ES-I3 (cell line): ENCODE results near the gene SH3RF2.

Source experiments
- H3K36me3 ChIP-seq: 2 replicates; pipeline ENCODE4 v1.6.1; 2013; ENCODE audit warnings: mild to moderate bottlenecking, low read length, control low read depth, moderate library complexity; ENCODE audit not compliant: insufficient read depth
- H3K4me1 ChIP-seq: 2 replicates; pipeline ENCODE4 v1.6.1; 2013; ENCODE audit warnings: mild to moderate bottlenecking, control low read depth, low read length; ENCODE audit not compliant: insufficient read depth
- H3K9ac ChIP-seq: 2 replicates; pipeline ENCODE4 v1.6.1; 2013; ENCODE audit warnings: low read depth, mild to moderate bottlenecking, low read length, moderate library complexity
- H3K9me3 ChIP-seq: 2 replicates; pipeline ENCODE4 v1.6.1; 2013; ENCODE audit warnings: mild to moderate bottlenecking, low read length, moderate library complexity; ENCODE audit not compliant: control insufficient read depth, insufficient read depth

Gene SH3RF2

DNA sequence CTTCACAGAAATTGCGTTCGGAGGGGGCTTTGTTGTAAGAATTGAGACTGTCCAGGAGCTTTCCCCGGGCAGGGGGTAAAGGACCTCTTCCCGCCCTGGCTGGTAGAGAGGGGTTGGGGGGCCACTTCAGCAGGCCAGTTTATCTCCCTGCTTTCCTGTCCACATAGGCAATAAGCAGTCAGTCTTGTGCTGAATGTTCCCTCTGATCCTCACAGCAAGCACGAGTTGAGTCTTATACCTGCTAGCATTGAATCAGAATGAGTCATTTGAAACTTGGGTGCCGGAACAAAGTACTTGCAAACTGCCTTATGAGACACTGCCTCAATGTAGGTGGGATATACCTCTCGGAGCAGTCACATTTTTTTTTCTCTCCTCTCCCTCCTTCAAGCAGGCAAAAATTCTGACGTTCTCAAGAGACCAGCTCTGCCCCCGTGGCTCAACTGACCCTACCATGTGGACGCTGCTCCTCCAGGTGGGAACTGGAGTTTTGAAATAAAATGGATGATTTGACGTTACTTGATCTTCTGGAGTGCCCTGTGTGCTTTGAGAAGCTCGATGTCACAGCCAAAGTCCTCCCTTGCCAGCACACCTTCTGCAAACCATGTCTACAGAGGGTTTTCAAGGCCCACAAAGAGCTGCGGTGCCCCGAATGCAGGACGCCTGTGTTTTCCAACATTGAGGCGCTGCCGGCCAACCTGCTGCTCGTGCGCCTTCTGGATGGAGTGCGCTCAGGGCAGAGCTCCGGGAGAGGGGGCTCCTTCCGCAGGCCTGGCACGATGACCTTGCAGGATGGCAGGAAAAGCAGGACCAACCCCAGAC is 1.3 kb downstream of the SH3RF2 start:
- peak overlapping the region; percentile 71 for H3K9ac ChIP-seq
- H3K4me1 ChIP-seq: peaks cover 37% of the 10 kb centered on the region
- no peaks in the 10 kb centered on the region for H3K36me3 ChIP-seq
- H3K9me3 ChIP-seq: no peaks in the 10 kb centered on the region

DNA sequence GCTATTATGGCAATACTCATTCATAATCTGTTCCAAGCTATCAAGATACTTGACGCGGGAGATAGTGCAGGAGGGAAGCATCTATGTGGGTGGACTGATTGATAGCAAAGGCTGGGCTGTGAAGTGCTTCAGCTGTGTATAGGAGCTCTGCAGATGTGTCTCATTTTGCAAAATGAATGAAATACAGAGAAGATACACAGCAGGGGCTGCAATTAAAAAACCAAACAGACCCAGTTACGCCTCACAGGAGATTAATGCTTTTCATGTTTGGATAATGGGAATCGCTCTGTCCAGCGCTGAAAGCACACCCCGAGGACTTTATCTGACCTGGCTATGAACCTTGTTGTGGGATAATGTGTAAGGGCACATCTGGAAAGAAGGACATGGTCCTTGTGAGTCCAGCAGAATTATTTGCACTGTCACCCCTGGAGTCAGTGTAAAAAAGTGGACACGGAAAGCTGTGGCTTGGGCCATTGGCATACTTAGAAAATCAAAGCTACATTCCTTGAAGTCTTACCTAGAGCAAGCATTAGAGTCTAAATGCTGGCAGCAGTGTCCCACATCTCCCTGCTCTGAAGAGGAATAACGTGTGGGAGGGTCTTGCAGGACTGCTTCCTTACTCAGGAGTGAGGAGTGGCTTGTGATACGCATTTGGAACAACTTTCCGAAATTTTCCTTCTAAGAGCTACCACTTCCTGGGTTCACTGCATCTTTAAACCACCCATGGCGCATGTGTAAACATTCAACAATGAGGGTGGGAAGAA is 2.6 kb downstream of the SH3RF2 start:
- Histone ChIP-seq H3K9me3 (no peaks in the 10 kb centered on the region), H3K9ac (peak overlapping the region; percentile 71), H3K36me3 (no peaks in the 10 kb centered on the region), H3K4me1 (peaks cover 37% of the 10 kb centered on the region)

DNA sequence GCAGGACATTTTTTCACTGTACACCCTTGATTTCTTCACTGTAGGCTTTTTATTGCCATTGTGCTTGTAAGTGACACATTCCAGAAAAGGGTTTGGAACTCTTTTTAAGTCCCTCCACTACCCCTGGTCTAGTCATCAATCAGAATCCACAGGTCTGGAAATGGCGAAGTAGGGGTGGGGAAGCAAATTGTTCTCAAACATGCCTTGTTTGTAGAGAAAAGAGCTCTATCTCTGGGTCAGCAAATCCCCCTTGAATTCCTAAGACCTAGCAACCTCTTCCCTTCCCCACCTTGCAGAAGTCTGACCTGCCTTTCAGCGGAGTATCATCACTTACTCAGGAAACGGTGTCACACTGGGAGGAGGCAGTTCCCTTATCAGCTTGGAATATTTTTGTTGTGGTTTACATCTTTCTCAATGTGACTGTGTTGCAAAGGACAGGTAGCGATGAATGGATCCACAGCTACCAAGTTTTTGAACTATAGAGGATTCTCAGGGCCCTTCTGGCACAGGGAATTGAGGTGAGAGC is 3.2 kb downstream of the SH3RF2 start:
- no peaks in the 10 kb centered on the region for H3K36me3 ChIP-seq
- H3K4me1 ChIP-seq: peaks cover 37% of the 10 kb centered on the region
- no peaks in the 10 kb centered on the region for H3K9me3 ChIP-seq
- peak overlapping the region; percentile 71; the same call in 1 of the 2 replicates for H3K9ac ChIP-seq

DNA sequence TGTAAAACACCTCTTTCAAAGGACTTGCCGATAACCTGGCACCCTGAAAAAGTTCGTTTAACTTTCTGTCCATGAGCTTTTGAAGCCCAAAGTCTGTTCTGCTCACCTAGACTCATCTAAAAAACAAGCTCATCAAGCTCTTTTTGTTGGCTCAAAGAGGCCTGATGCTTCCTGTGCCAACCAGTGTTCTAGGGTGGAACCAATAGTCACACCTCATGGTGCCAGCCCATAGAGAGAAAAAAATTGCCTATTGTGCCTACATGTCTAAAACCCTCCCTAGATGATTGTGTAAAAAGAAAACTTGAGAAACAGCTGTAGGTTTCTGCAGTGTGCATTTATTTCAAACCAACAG is 4.7 kb downstream of the SH3RF2 start:
- H3K4me1 ChIP-seq: peaks cover 31% of the 10 kb centered on the region
- H3K9me3 ChIP-seq: no peaks in the 10 kb centered on the region
- no peak overlapping the region for H3K9ac ChIP-seq
- H3K36me3 ChIP-seq: no peaks in the 10 kb centered on the region

DNA sequence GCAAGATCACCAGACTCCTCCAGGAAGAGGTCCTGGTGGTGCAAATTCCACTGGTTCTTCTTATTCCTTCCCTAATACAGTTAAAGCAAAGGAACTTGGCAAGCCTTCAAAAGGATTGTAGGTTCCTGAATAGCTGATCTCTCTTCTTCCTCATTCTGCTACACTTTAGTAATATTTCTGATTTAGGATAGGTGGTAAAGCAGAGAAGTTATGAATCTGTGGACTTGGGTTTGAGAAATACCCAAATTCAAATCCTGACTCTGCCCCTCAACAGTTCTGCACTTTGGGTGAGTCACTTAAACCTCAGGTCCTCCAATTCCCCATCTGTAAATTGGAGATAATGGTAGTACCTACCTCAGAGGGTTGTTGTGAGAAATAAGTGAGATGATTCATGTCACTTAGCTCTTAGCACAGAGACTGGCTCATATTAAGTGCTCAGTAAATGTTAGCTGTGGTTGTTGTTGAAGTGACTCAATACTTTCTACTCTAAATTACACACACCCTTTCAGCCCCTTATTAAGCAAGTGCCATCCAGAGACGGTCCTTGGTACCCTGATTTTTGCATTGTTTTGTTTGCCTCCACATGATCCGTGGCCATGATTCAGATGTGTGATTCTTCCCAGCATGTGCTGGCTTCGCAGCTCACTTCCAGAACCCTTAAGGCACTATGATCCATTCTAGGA is 5.2 kb downstream of the SH3RF2 start:
- Histone ChIP-seq H3K9ac (no peak overlapping the region), H3K36me3 (no peaks in the 10 kb centered on the region), H3K9me3 (no peaks in the 10 kb centered on the region), H3K4me1 (peaks cover 30% of the 10 kb centered on the region)

DNA sequence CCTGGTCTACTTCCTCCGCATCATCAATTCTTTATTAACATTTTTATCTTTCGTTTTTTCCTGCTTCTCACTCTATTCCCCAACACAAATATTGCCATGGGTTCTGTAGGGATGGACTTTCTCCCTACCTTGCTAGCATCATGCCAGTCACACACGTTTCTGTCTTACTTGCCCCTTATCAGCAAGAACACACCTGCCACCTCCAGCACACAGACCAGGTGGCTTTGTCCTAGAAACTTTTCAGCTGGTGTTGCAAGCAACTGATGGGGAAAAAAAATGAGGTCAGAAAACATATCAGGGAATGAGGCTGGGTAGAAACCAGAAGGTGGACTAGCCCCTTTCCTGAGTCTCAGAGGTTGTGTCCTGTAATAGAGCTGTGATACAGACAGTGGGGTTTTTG is 5.8 kb downstream of the SH3RF2 start:
- Histone ChIP-seq H3K9ac (no peak overlapping the region), H3K9me3 (no peaks in the 10 kb centered on the region), H3K4me1 (peaks cover 25% of the 10 kb centered on the region), H3K36me3 (no peaks in the 10 kb centered on the region)

DNA sequence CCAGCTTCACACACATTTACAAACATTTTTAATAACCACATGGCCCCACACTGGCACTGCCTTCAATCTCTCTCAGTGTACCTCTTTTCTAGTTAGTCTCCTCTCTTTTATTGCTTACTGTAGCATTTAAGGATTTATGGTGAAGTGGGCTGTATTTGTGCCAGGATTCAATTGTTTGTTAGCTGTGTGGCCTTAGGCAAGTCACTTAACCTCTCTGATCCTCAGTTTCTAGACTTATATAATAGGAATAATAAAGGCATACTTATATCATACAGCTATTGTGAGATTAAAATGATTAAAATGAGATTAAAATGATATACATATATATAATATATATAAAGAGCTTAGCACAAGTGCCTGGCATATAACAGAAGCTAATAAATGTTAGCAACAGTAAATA is 6.4 kb downstream of the SH3RF2 start:
- Histone ChIP-seq H3K4me1 (peaks cover 21% of the 10 kb centered on the region), H3K36me3 (no peaks in the 10 kb centered on the region), H3K9me3 (no peaks in the 10 kb centered on the region), H3K9ac (no peak overlapping the region)

DNA sequence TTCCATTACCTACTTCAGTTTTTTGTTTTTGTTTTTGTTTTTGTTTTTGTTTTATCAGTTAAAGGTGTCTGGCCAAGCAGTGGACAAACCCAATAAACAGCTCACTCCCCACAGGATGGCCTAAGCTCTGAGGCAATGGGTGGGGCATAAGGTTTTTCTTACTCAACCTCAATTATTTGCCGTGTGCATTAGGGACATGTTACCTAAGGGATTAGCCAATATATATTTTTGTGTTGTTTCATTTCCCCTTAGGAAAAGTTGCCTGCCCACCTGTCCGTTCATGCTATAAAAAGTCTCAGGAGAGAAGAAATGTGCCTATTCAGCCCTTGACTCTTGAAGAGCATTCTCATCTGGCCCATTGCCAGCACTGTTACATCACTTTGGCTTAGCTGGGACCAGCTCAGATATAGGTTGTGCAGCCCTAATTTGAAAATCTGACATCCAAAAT is 7.3 kb downstream of the SH3RF2 start:
- Histone ChIP-seq H3K9ac (no peak overlapping the region), H3K9me3 (no peaks in the 10 kb centered on the region), H3K4me1 (peaks cover 13% of the 10 kb centered on the region), H3K36me3 (no peaks in the 10 kb centered on the region)

DNA sequence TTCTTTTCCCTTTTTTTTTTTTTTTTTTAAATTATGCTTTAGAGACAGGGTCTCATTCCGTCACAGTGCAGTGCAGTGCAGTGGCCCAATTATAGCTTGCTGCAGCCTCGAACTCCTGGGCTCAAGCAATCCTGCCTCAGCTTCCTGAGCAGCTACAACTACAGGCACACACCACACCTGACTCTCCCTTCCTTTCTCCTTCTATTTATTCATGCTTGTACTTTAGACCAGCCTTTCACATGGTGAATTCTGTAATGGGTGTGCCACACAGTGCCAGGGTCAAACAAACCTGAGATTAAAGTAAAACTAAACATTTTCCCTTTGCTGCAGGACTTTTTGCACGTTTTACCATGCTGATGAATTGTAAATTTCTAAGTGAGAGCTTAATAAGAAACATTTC is 8.0 kb downstream of the SH3RF2 start:
- no peaks in the 10 kb centered on the region for H3K36me3 ChIP-seq
- peaks cover 7% of the 10 kb centered on the region for H3K4me1 ChIP-seq
- H3K9me3 ChIP-seq: no peaks in the 10 kb centered on the region
- no peak overlapping the region for H3K9ac ChIP-seq

DNA sequence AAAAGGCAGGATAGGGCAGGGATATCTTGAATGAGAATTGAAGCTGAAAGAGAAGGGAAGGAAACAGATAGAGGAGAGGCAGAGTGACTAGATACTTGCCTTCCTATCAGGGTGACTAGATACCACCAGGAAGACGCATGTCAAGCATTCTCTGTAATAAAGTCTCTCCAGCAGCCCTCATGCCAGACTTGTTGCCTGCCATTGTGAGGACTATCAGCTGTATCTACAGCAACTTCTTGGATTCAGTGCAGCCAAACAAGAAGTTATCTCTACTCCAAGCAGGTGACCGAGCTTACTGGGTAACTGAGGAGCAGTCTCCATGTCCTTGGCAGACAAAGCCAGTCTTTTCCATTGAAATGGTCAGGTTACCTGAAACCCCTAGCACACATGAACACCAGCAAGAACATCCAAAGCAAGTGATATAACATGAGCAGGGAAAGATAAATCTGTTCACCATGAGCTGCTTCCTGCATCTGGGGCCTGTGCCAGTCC is 9.3 kb downstream of the SH3RF2 start:
- Histone ChIP-seq H3K36me3 (no peaks in the 10 kb centered on the region), H3K4me1 (no peaks in the 10 kb centered on the region; the same call in 1 of the 2 replicates), H3K9ac (no peak overlapping the region), H3K9me3 (no peaks in the 10 kb centered on the region)

DNA sequence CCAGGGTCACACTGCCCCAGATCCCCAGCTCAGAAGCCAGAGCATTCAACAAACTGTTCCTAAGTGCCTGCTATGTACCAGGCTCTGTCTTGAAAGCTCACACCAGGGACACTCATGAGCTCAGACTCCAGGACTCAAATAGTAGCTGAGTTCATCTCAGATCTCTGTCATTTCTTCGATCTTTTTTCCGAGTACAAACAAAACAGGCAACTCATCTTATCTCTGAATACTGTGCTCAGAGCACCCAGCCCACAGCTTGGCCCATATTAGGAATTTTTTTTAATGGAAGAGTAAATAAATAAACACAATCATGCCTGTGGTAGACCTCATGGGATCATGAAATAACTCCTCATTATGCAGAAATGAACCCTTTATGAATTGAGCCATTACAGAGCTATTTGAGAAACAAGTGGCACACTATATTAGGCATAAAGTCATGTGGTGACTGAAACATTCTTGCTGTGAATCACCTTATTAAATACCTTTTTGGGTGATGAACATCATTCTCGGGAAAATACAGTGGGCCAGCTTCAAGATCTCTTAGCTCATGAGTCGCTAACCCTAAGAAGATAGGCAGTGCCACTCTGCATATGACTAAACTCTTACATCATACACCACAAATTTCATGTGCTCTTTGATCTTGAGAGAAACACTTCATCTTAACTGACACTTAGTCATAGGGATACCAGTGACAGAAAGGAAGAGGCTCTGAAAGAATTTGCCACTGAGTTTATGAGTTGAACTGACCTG is 9.9 kb downstream of the SH3RF2 start:
- Histone ChIP-seq H3K9me3 (no peaks in the 10 kb centered on the region), H3K36me3 (no peaks in the 10 kb centered on the region), H3K4me1 (no peaks in the 10 kb centered on the region; the same call in 1 of the 2 replicates), H3K9ac (no peak overlapping the region)

DNA sequence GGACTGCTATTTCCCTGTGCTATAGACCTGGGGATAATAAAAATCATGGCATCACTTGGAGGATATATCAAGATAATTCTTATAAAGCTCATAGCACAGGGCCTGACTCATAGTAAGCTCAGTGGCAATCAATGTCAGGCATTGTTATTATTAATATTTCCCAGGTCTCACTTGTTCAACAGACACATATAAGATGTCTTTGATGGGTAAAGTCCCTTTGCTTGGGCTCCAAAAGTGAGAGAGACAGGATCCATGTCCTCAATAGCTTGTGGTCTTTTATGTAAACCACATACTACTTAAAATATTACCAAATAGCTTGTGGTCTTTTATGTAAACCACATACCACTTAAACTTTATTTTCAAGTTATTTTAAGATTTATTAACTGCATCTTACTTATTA is 11.2 kb downstream of the SH3RF2 start:
- no peaks in the 10 kb centered on the region; the same call in 1 of the 2 replicates for H3K4me1 ChIP-seq
- no peaks in the 10 kb centered on the region for H3K9me3 ChIP-seq
- H3K9ac ChIP-seq: no peak overlapping the region
- H3K36me3 ChIP-seq: no peaks in the 10 kb centered on the region

DNA sequence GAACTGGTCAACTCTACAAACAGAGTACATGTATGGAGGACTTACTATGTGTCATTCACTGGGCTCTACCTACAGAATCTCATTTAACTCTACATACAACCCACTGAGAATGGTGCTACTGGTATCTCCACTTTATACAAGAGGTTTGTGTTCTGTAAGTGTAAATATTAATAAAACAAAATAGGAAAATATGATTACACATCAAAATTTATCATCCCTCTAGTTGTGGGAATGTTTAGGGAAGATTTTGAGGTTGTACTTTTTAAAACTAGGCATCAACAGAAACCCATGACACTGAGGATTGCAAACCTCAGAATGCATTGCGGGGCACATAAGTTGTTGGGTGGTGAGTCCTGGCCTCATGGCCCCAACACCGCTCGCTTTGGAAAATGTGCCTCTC is 11.7 kb downstream of the SH3RF2 start:
- H3K4me1 ChIP-seq: no peaks in the 10 kb centered on the region; the same call in 1 of the 2 replicates
- H3K36me3 ChIP-seq: no peaks in the 10 kb centered on the region

DNA sequence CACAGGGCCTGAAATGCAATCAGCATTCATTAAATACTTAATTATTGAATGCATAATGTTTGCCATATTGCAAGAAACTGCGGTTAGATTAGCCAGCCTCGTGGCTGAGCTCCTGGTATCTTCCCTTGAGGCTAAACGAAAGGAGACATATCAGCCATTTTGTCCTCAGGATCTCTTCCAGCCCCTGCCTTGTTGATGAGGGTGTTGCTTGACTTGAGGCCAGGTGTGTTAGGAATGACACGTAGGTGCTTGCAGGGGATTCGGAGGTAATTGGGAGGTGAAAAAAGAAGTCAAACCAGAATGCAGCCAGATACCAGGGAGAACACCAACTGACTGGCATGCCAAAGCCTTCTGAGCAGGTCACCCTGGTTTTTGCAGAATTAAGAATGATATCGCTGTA is 12.5 kb downstream of the SH3RF2 start:
- Histone ChIP-seq H3K9ac (no peak overlapping the region), H3K36me3 (no peaks in the 10 kb centered on the region), H3K4me1 (no peaks in the 10 kb centered on the region; the same call in 1 of the 2 replicates), H3K9me3 (no peaks in the 10 kb centered on the region)

More for the DNA sequence above, 11.7 kb downstream of the SH3RF2 start:
- Histone ChIP-seq H3K9ac (no peak overlapping the region), H3K9me3 (no peaks in the 10 kb centered on the region)
